ENCODE results near the gene LIPI. TPM values are rescaled to one million over a fixed set of nuclear protein-coding genes. Genes with fewer than 3 reads are reported as not detected.

The LIPI gene
- total RNA-seq, 4 donors from 2014 or later, result not detected

DNA sequence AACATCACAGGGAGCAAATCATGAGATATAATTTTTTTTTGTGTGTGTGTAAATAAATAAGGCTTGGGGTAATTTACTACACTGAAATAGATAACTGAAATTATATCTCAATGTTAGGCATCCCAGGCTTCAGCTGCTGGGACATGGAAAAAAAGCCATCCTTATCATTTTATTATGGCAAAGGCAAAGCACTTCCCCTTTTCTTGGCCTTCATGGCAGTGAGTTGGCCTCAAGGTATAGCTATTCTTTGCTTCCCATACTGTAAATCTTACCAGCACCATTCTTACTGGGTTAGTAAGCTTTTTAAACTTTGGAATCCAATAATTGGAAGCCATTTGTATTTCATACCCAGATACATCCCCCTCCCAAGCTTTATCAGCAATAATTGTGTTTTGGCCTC is 34.2 kb upstream of the LIPI start:
- no peaks in the 10 kb centered on the region for H3K9me3 ChIP-seq
- TF ChIP-seq CTCF (IDR thresholded peaks at IDR 0.05) (no peak), POLR2A (IDR thresholded peaks at IDR 0.05) (no peak)
- H3K27me3 ChIP-seq, result no peaks in the 10 kb centered on the region
- H3K4me1 ChIP-seq, result no peaks in the 10 kb centered on the region
- H3K27ac ChIP-seq, result no peak overlapping the region
- H3K36me3 ChIP-seq, result no peaks in the 10 kb centered on the region
- H3K4me3 ChIP-seq, result no peak overlapping the region
- DNase-seq, result no peak

GRCh38 chr21:14243874-14244273 is 33.1 kb upstream of the LIPI start:
- Histone ChIP-seq H3K27me3 (no peaks in the 10 kb centered on the region), H3K4me1 (no peaks in the 10 kb centered on the region), H3K4me3 (no peak overlapping the region), H3K27ac (no peak overlapping the region), H3K36me3 (no peaks in the 10 kb centered on the region), H3K9me3 (no peaks in the 10 kb centered on the region)
- DNase-seq, result no peak
- no peak for TF ChIP-seq CTCF (IDR thresholded peaks at IDR 0.05)
- no peak for TF ChIP-seq POLR2A (IDR thresholded peaks at IDR 0.05)

DNA sequence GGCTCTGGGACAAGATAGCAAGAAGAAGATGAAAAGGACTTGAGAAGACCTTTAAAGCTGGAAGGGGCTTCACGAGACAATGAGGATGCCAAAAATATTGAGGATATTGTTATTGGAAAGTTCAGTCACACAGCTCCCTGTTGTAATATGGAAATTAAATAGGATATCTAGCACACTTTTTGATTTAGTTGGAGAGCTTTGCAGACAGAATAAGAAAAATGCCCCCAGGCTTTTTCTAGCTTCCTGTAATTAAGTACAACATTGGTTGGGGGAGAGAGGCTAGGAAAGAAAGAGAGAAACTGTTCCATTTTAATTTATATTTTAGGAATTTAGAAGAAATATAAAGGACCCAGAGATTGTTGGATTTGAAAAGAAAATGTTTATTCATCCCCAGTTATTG is 32.7 kb upstream of the LIPI start:
- H3K36me3 ChIP-seq, result no peaks in the 10 kb centered on the region
- no peaks in the 10 kb centered on the region for H3K9me3 ChIP-seq
- H3K27ac ChIP-seq, result no peak overlapping the region
- H3K4me3 ChIP-seq, result no peak overlapping the region
- no peak for DNase-seq
- no peaks in the 10 kb centered on the region for H3K27me3 ChIP-seq
- TF ChIP-seq CTCF (IDR thresholded peaks at IDR 0.05) (no peak), POLR2A (IDR thresholded peaks at IDR 0.05) (no peak)
- H3K4me1 ChIP-seq, result no peaks in the 10 kb centered on the region

GRCh38 chr21:14241297-14241696 is 30.5 kb upstream of the LIPI start:
- DNase-seq, result no peak
- Histone ChIP-seq H3K27me3 (no peaks in the 10 kb centered on the region), H3K9me3 (no peaks in the 10 kb centered on the region), H3K4me3 (no peak overlapping the region), H3K27ac (no peak overlapping the region), H3K36me3 (no peaks in the 10 kb centered on the region), H3K4me1 (no peaks in the 10 kb centered on the region)
- no peak for TF ChIP-seq POLR2A (IDR thresholded peaks at IDR 0.05)
- TF ChIP-seq CTCF (IDR thresholded peaks at IDR 0.05), result no peak

DNA sequence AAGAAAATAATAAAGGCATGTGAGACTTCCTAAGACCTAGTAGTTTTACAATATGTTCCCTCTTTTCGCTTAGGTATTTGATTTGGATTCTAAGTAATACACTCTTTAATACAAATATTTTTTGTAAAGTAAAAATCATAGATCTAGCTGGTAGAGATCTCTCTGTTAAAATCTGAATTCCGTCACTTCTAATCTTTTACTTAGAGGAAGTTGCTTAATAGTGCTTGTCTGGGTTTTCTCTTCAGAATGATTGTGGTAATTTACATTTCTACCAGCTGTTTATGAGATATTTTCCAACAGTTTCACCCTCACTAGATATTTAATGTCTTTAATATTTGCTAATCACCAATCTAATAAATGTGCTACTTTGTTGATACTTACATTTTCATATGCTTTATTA is 28.5 kb upstream of the LIPI start:
- H3K4me1 ChIP-seq, result no peaks in the 10 kb centered on the region
- no peak overlapping the region for H3K27ac ChIP-seq
- H3K27me3 ChIP-seq, result no peaks in the 10 kb centered on the region
- H3K36me3 ChIP-seq, result no peaks in the 10 kb centered on the region
- H3K4me3 ChIP-seq, result no peak overlapping the region
- H3K9me3 ChIP-seq, result no peaks in the 10 kb centered on the region
- no peak for DNase-seq
- TF ChIP-seq CTCF (IDR thresholded peaks at IDR 0.05) (no peak), POLR2A (IDR thresholded peaks at IDR 0.05) (no peak)

- Histone ChIP-seq H3K4me1 (no peaks in the 10 kb centered on the region), H3K27ac (no peak overlapping the region), H3K9me3 (no peaks in the 10 kb centered on the region), H3K36me3 (no peaks in the 10 kb centered on the region), H3K4me3 (no peak overlapping the region), H3K27me3 (no peaks in the 10 kb centered on the region)
- DNase-seq, result no peak
- TF ChIP-seq POLR2A (IDR thresholded peaks at IDR 0.05) (no peak), CTCF (IDR thresholded peaks at IDR 0.05) (no peak)
These were observed 25.4 kb upstream of the LIPI start for GRCh38 chr21:14236180-14236579.
